AG08395 (cell line): ENCODE data around the gene PDE9A.
"Not testable (repeated sequence)": the region's sequence is repeated elsewhere in the genome, so short reads cannot be mapped to it uniquely, and the experiment has no call there.

Source experiments
- DNase-seq: peaks from one replicate; pipeline ENCODE4 v3.0.0; 2012; ENCODE audit warnings: mixed read lengths, low spot score

The PDE9A gene

DNA sequence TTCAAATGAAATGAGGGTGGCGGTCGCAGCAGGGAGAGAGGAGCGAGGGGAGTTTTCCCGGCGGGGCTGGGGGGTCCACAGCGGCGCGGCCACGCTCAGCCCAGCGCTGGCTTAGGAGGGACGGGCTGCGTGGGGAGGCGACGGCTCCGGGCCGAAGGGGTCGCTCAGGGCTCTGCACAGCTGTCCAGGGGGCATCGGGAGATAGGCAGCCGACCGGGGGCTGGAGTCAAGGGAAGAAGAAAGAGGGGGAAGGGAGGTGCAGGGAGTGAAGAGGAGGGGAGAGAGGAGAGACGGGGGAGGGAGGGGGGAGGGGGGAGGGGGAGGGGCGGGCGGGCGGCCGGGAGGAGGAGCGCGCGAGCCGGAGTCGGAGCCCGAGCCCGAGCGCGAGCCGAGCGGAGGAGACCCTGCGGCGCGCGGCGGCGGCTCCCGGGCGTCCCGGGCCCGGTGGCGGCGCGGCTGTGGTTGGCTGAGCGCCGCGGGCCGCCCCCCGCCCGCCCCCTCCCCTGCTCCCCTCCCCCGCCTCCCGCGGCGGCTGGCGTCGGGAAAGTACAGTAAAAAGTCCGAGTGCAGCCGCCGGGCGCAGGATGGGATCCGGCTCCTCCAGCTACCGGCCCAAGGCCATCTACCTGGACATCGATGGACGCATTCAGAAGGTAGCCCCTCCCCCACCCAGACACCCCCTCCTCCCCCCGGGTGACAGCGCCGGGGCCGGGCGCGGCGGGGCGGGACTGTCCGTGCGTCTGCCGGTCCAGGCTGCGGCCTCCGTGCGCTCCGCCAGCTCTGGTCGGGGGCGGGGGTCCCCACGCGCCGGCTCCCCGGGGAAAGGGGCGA lies at the start of gene PDE9A:
TSS of gene PDE9A (plus strand) at position 391 of the 831 bp plus-strand sequence. CDS start at position 585, 194 bp downstream.
- no peak for DNase-seq

GRCh38 chr21:42607102-42607501 lies 46.3 kb upstream of the PDE9A start:
- DNase-seq: no peak

DNA sequence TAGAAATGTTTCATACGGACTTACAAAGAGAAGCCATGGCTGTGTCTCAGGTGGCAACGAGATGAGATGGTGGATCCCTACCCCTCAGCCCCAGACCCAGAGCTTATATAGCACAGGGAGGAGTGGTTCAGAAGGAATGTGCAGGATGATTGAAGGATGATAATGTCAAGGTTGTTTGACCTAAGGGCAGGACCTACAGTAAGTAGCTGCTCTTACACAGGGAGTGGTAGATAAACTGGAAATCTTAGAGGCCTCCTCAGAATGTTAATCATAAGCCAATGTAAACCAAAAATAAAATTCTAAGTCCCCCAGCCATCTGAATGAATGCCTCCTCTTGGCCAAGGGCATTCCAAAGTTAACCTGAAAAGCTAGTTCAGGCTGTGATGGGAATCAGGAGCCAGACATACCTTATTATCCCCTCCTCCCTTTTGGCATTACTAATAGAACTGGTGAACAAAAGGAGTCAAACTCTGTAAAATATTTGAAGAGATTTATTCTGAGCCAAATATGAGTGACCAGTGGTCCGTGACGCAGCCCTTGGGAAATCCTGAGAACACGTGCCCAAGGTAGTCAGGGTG lies 45.8 kb upstream of the PDE9A start:
- no peak for DNase-seq

GRCh38 chr21:42608446-42608845 lies 45.0 kb upstream of the PDE9A start:
- DNase-seq: no peak

DNA sequence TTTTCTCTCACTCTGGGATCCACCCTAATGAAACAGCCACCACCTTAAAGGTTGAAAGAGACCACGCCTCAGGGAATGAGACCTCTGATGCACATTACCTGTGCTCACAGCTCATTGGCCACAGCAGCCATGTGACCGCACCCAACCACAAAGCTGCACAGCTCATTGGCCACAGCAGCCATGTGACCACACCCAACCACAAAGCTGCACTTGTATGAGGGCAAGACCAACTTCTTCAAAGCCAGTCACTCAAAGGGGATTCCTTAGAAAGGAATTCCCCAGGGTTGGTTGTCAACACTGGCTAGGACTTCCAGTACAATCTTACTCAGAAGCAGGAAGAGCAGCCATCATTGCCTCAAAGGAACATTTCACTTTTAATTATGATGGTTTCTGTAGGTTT lies 43.6 kb upstream of the PDE9A start:
- no peak for DNase-seq

- DNase-seq: no peak
Measured at GRCh38 chr21:42611852-42612251, 41.6 kb upstream of the PDE9A start.

- no peak for DNase-seq
Measured at GRCh38 chr21:42612390-42612789, 41.0 kb upstream of the PDE9A start.

- no peak for DNase-seq
Measured at GRCh38 chr21:42613756-42614155, 39.7 kb upstream of the PDE9A start.

DNA sequence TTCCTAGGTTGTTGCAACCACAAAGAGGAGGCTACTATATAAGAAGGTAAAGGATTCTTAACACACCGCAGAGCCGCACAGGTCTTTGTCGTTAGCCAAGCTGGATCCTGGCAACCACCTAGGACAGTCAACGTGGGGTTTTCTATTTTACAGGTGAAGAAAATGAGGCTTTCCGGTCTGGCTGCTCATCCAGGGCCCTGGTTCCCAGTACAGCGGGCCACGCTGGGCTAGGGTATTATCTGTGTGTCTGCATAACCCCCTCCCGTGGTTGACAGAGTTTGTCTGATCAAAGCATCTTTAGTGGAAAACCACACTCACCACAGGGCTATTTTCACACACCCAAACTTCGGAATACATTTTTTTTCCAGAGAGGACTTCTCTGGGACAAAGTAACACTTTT lies 39.0 kb upstream of the PDE9A start:
- no peak for DNase-seq

GRCh38 chr21:42614811-42615351 lies 38.5 kb upstream of the PDE9A start:
- DNase-seq: no peak

- DNase-seq: not testable (repeated sequence)
Measured at GRCh38 chr21:42615377-42615776, 38.0 kb upstream of the PDE9A start.

GRCh38 chr21:42615924-42616323 lies 37.5 kb upstream of the PDE9A start:
- DNase-seq: no peak

- no peak for DNase-seq
Measured at GRCh38 chr21:42616446-42616845, 37.0 kb upstream of the PDE9A start.

GRCh38 chr21:42616941-42617340 lies 36.5 kb upstream of the PDE9A start:
- DNase-seq: no peak

DNA sequence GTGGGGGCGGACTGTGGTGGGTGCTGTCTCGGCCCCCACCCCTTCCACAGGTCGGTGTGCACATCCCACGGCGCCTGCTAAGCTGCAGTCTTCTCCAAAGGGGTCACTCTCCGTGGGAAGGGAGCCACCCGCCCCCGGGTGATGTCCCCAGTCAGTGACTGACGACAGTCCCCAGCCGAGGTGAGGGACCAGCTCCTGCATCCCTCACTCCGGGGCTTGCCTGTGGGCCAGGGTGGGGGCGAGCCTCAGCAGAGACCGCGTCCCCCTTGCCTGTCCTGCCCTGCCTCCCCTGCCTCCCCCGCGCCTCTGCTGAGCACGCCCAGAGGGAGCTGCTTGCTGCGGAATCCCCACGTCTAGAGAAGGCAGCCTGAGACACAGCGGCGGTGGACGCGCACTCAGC lies 35.9 kb upstream of the PDE9A start:
- DNase-seq: no peak

DNA sequence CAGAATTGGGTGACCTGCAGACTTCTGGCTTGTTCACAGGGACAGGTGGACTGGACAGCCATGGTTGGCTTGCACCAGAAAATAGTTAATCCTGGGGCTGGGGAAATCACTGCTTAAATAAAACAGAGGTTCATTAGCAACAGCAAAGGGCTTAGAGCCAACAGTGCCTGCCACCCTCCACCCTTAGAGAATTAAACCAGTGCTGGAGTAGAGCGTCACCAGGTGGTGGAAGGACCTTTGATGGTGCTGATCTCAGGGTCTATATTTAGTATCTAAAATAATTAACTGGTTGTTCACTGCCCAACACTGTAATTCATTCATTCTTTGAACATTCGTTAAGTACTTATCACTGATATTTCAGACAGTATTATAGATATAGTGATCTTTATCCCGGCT lies 34.7 kb upstream of the PDE9A start:
- no peak for DNase-seq

DNA sequence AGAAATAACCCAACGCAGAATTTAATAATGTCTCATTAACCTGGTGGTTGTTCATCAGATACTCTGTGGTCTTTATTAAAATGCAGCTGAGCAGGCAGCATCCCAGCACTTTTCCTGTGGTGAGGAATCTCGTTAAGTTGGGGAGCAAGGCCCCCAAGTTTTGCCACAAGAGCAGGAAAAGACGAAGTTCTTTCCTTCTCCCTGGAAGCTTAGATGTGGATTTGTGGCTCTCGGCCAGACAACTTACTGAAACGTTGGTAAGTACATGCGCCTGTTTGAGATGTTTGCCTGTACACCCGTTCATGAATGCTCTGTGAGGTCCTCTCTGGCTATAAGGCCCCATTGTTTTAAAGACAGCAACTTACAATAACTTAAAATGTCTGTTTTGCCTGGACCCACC lies 34.3 kb upstream of the PDE9A start:
- DNase-seq: no peak

DNA sequence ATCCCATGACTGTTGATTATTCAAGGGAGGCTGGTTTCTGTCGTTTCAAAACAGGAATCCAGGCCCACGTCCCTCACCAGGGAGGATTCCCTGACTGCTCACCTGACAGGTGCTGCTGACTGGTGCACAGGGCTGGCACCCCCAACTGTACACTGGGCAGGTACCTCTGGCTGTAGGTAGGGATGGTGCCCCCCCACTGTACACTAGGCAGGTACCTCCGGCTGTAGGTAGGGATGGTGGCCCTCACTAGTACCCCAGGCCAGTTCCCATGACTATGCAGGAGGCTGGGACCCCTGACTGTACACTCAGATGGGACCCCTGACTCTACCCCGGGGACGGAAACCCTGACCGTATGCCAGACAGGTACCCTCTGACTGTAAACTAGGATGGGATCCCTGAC lies 33.6 kb upstream of the PDE9A start:
- DNase-seq: no peak

DNA sequence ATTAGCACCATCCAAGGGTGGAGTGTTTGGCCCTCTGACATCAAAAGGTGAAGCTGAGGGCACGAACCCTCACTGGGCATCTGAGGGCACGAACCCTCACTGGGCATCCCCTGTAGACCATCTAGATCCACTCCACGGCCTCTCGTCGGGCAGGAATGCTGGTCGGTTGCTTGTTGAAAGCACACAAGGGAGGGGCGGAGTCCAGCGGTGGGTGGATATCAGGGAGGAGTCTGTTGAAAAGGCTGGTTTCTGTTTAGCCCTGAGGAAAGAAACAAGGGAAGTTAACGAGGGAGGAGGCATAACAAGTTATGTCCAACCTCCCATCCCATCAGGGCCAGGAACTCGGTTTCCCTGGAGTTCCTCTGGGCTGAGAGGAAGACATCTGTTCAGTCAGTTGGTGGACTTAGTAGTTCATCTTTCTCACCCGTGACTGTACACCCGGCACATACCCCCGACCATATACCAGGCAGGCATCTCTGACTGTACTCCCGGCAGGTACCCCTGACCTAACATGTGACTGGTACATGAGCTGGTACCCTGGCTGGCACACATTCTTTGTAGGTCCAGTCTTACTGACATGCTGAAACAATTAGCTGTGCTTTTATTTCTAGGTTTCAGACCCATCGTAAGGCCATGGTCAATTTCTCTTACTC lies 32.1 kb upstream of the PDE9A start:
- DNase-seq: no peak

DNA sequence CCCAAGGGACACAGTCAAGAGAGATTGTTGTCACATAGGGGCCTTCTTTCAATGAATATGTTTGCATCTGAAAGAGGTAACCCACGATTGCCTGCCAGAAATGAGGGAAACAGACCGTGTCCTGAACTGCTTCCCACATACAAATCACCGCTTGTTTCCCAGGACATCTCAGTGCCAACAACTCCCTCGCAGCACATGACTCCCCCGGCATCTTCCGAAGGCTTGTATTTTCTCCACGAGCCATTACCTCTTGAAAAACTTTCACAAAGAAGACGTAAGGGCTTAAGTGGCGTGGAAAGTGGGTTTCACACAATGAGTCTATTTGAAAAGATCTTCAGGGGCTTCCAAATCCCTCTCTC lies 31.6 kb upstream of the PDE9A start:
- DNase-seq: no peak

DNA sequence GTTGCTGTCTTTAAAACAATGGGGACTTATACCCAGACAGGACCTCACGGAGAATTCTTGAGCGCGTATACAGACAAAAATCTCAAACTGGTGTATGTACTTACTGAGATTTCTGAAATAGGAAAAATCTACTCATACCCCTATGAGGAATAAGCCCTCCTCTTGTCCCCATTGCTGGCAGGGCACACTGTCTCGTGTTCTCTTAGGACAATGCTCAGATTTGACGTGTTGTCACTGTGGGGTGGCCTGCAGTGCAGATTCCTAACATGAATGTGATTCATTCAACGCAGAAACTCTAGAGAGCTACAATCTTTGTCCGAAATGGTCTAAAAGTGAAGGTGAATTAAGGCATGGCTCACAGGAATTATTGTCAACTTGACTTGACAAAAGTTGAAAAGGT lies 31.1 kb upstream of the PDE9A start:
- no peak for DNase-seq

- no peak for DNase-seq
Measured at GRCh38 chr21:42623694-42624093, 29.7 kb upstream of the PDE9A start.
